NB4 (cell line): ENCODE measurements around the gene ANKRD10.
"Not testable (repeated sequence)": the region's sequence is repeated elsewhere in the genome, so short reads cannot be mapped to it uniquely, and the experiment has no call there.

ENCODE experiments used
- DNase-seq: peaks from one replicate; pipeline ENCODE4 v3.0.0; 2010; ENCODE audit warnings: low read depth
- H3K4me3 ChIP-seq: one replicate; pipeline ENCODE4 v1.5.1; 2011; ENCODE audit warnings: mild to moderate bottlenecking, low read depth, low read length, moderate library complexity
- MYC ChIP-seq: IDR thresholded peaks from 2 replicates; pipeline ENCODE4 v1.6.1; 2011; ENCODE audit warnings: low read depth, low read length
- POLR2A ChIP-seq: IDR thresholded peaks from 2 replicates; pipeline ENCODE4 v1.6.1; 2011; ENCODE audit warnings: mild to moderate bottlenecking; ENCODE audit not compliant: insufficient read length; ENCODE audit errors: extremely low read depth
- TF ChIP-seq, protein P1 (sequence below): IDR thresholded peaks from 2 replicates; pipeline ENCODE4 v1.6.1; 2011; ENCODE audit warnings: low read depth, low read length
- TF ChIP-seq, protein P2 (sequence below): IDR thresholded peaks from one replicate; pipeline ENCODE4 v1.5.1; 2012; ENCODE audit warnings: low read depth, low read length

The ANKRD10 gene

DNA sequence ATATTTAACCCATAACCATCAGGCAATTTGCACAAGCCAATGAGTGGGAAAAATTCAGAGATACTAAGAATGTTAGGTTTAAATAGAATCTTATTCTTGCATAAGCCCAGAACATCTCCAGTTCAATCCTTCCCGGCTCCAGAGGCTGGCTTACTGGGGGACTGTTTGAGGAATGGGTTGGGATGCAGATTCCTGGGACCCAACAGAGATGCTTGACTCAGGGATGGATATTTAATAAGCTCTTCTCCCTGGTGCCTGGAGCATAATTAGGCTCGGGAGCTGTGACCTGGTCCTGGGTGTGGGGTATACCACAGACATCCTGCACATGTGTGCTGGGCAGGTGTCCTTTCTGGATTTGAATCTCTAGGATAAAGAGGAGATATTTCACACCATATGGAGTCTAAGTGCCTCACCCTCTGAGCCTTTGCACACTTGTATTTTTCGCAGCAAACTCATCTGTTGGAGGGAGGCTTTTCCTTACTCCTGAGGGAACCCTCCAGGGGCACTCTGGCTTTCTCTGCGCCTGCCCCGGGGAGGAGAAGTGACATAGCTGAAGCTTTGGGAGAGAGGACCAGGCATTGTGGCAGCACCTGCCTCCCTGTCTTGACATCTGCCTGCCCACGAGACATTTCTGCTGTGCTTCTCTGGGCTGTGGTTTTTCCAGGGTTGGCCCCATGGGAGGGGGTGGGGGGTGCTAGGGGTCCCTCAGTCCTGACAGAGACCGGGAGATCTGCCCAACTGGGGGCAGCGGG, 36.1 kb upstream of the ANKRD10 start:
- TF ChIP-seq, protein P1, sequence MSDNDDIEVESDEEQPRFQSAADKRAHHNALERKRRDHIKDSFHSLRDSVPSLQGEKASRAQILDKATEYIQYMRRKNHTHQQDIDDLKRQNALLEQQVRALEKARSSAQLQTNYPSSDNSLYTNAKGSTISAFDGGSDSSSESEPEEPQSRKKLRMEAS, result no peak
- TF ChIP-seq MYC, result no peak
- TF ChIP-seq POLR2A, result no peak
- TF ChIP-seq, protein P2, sequence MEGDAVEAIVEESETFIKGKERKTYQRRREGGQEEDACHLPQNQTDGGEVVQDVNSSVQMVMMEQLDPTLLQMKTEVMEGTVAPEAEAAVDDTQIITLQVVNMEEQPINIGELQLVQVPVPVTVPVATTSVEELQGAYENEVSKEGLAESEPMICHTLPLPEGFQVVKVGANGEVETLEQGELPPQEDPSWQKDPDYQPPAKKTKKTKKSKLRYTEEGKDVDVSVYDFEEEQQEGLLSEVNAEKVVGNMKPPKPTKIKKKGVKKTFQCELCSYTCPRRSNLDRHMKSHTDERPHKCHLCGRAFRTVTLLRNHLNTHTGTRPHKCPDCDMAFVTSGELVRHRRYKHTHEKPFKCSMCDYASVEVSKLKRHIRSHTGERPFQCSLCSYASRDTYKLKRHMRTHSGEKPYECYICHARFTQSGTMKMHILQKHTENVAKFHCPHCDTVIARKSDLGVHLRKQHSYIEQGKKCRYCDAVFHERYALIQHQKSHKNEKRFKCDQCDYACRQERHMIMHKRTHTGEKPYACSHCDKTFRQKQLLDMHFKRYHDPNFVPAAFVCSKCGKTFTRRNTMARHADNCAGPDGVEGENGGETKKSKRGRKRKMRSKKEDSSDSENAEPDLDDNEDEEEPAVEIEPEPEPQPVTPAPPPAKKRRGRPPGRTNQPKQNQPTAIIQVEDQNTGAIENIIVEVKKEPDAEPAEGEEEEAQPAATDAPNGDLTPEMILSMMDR, result no peak
- H3K4me3 ChIP-seq, result no peak overlapping the region
- no peak for DNase-seq

DNA sequence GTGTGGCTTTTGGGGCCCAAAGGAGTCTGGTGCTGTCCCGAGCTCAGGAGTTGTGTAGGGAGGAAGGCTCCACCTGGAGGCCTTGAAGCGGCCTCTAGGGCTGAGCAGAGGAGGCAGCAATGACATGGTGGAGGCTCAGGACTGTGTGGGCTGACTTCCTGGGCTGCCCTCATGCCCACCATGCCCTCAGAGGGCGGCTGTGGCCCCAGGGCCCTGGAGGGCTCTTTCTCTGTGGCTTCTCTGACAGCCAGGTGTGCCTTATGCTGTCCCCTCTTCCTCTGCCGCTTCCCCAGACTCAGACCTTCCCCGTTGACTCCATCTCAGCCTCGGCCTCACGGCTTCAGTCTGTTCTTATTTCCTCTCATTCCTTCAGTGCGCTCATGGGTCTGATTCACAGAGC, 35.5 kb upstream of the ANKRD10 start:
- DNase-seq, result no peak
- H3K4me3 ChIP-seq, result no peak overlapping the region
- TF ChIP-seq, protein P2, result no peak
- TF ChIP-seq MYC (no peak), POLR2A (no peak)
- TF ChIP-seq, protein P1, result no peak

DNA sequence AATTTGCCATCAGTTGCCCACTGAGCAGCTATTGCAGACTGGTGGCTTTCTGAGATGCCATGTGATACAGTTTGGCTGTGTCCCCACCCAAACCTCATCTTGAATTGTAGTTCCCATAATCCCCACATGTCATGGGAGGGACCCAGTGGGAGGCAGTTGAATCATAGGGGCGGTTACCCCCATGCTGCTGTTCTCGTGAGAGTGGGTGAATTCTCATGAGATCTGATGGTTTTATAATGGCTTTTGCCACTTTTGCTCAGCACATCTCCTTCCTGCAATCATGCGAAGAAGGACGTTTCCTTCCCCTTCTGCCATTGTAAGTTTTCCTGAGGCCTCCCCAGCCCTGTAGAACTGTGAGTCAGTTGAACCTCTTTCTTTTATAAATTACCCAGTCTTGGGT, 34.8 kb upstream of the ANKRD10 start:
- no peak overlapping the region for H3K4me3 ChIP-seq
- TF ChIP-seq POLR2A (no peak), MYC (no peak)
- TF ChIP-seq, protein P2, result no peak
- TF ChIP-seq, protein P1, result no peak
- DNase-seq, result peak; percentile 23

DNA sequence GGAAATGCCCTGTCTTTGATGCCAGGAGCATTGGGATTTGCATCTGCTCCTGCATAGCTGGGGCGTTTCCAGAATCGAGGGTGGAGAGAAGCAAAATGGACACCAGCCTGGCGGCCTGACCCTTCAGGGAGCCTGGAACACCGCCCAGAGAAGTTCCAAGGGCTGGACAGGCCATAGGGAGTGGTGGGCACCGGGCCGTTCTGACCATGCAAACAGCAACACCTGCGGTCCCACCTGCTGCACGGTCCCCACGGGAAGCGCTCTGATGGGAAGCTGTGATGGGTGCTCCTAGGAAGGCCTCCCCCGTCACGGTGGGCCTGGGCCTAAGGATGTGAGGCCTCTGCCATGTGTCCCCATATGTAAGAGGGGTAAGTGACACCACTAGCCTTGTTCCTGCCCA, 34.2 kb upstream of the ANKRD10 start:
- TF ChIP-seq MYC, result no peak
- TF ChIP-seq POLR2A, result no peak
- TF ChIP-seq, protein P2, result no peak
- TF ChIP-seq, protein P1, result no peak
- DNase-seq, result no peak
- no peak overlapping the region for H3K4me3 ChIP-seq

DNA sequence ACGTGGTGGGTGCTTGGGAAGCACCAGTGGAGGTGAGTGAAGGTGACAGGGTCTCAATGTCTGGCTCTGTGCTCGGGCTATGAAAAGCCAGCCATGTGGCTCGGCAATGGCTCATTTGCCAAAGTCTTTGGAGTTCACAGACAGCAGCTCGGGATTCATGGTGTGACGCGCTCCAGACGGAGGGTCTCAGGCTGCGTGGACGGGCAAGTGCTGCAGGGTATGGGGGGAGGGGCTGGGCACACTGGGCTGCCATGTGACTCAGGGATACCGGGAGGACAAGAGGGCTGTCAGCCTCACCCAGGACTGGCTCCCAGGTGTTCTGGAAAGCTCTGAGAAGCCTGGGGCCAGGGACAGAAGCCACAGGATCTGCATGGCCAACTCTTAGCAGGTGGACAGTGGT, 32.5 kb upstream of the ANKRD10 start:
- DNase-seq, result not testable (repeated sequence)

DNA sequence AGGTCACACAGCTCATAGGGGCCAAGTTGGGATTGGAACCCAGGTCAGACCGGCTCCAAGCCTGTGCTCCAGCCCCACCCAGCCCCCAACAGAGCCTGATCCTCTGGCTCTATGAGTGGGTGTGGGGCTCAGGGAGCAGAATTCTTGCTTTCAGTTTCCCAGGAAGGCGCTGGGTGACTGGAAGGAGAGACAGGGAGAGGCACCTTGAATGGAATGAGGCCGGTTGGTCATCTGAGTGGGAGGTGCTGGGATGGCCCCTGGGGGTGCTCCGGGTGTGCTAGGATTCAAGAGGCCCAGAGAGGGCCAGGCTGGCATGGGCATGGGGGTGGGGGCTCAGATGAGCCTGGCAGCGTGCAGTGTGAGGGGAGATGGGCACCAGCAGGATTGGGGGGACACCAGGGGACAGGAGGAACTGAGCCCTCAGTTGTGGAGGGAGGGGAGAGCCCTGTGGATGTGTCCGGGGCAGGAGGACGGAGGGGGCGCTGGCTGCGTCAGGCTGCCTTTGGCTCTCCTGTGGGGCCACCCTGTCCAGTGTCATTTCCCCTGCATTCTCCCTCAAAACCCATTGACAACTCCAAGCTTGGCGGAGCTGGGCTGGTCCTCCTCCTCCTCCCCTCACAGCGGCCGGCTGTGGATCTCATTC, 31.2 kb upstream of the ANKRD10 start:
- H3K4me3 ChIP-seq, result no peak overlapping the region
- TF ChIP-seq, protein P1, result no peak
- TF ChIP-seq, protein P2, result no peak
- no peak for TF ChIP-seq POLR2A
- TF ChIP-seq MYC, result no peak
- no peak for DNase-seq

More for the DNA sequence above, 32.5 kb upstream of the ANKRD10 start:
- not testable (repeated sequence) for H3K4me3 ChIP-seq
